H1 (cell line): ENCODE results near the gene ITIH1. TPM values are rescaled to one million over a fixed set of nuclear protein-coding genes. Genes with fewer than 3 reads are reported as not detected.

Experiments used
- CTCF ChIA-PET: fragments of 300-600 bp; sonication (Branson Sonifier 250); formaldehyde crosslinking; loops from one replicate; lab custom pipeline; 2021; ENCODE audit not compliant: partially characterized antibody; lab: Charles Lee
- POLR2A ChIA-PET: fragments of 300-600 bp; sonication (Branson Sonifier 250); formaldehyde crosslinking; loops from one replicate; lab custom pipeline; 2021; ENCODE audit warnings: inconsistent platforms; ENCODE audit not compliant: partially characterized antibody; lab: Charles Lee
- DNase-seq, 2 experiments: peaks; one replicate each; pipeline versions ENCODE4 v3.0.0 to v3.0.0-alpha.2; 2010 to 2022; ENCODE audit warnings: low spot score in 2 of 2, low read depth in 1 of 2, mixed read lengths in 1 of 2
- FAIRE-seq: peaks from 2 replicates; lab custom pipeline; 2011; peaks lifted over from hg19 to GRCh38; lab: Jason Lieb, UNC
- H2AFZ ChIP-seq: 2 replicates; pipeline ENCODE4 v1.8.1; 2012; ENCODE audit warnings: low read length, inconsistent platforms
- H2AK5ac ChIP-seq: 2 replicates; pipeline ENCODE4 v1.6.1; 2013; ENCODE audit warnings: low read depth, low read length
- H2BK120ac ChIP-seq: replicated peaks from 2 replicates; pipeline ENCODE3; 2013; ENCODE audit warnings: low read depth, low read length, inconsistent platforms
- H2BK12ac ChIP-seq: 2 replicates; pipeline ENCODE4 v1.6.1; 2013; ENCODE audit warnings: low read depth, low read length
- H2BK15ac ChIP-seq: 2 replicates; pipeline ENCODE4 v1.6.1; 2013; ENCODE audit warnings: low read length
- H2BK20ac ChIP-seq: 2 replicates; pipeline ENCODE4 v1.6.1; 2013; ENCODE audit warnings: low read length
- H2BK5ac ChIP-seq: 2 replicates; pipeline ENCODE4 v1.6.1; 2013; ENCODE audit warnings: low read depth, low read length
- H3K14ac ChIP-seq: 2 replicates; pipeline ENCODE4 v1.6.1; 2013; ENCODE audit warnings: inconsistent platforms; ENCODE audit not compliant: insufficient read length
- H3K18ac ChIP-seq: 2 replicates; pipeline ENCODE4 v1.6.1; 2013; ENCODE audit warnings: low read length; ENCODE audit errors: extremely low read depth
- H3K23ac ChIP-seq: 2 replicates; pipeline ENCODE4 v1.6.1; 2013; ENCODE audit warnings: inconsistent platforms; ENCODE audit not compliant: insufficient read length
- H3K23me2 ChIP-seq: 2 replicates; pipeline ENCODE4 v1.6.1; 2013; ENCODE audit warnings: low read depth, low read length
- H3K27ac ChIP-seq: 2 replicates; pipeline ENCODE4 v1.6.1; 2011; ENCODE audit warnings: low read depth, low read length, inconsistent platforms
- H3K27me3 ChIP-seq, 4 experiments: replicated peaks in 1 of 4; 1 replicate in 1 of 4; 2 replicates in 3 of 4; pipeline versions ENCODE4 v1.6.1 to v1.8.1; 2011 to 2013; ENCODE audit warnings: low read length in 3 of 4, mild to moderate bottlenecking in 3 of 4, inconsistent platforms in 2 of 4, mixed read lengths in 2 of 4, moderate library complexity in 1 of 4; ENCODE audit not compliant: control insufficient read depth in 3 of 4, insufficient read depth in 3 of 4; ENCODE audit errors: extremely low read depth in 1 of 4
- H3K36me3 ChIP-seq, 4 experiments: 2 replicates each; pipeline versions ENCODE4 v1.6.1 to v1.8.1; 2011 to 2013; ENCODE audit warnings: mild to moderate bottlenecking in 4 of 4, low read length in 3 of 4, moderate library complexity in 2 of 4, control low read depth in 1 of 4, inconsistent platforms in 1 of 4; ENCODE audit not compliant: insufficient read depth in 4 of 4, control insufficient read depth in 2 of 4
- H3K4ac ChIP-seq: replicated peaks from 2 replicates; pipeline ENCODE3; 2013; ENCODE audit warnings: low read length, low read depth, mixed read lengths, inconsistent platforms; ENCODE audit not compliant: insufficient read length
- H3K4me1 ChIP-seq, 4 experiments: replicated peaks in 1 of 4; 1 replicate in 1 of 4; 2 replicates in 3 of 4; pipeline versions ENCODE4 v1.6.1 to v1.8.1; 2011 to 2013; ENCODE audit warnings: low read length in 3 of 4, inconsistent platforms in 2 of 4, mixed read lengths in 1 of 4; ENCODE audit not compliant: insufficient read depth in 4 of 4, control insufficient read depth in 3 of 4
- H3K4me2 ChIP-seq, 2 experiments: 2 replicates each; pipeline versions ENCODE4 v1.6.1 to v1.8.1; 2011 to 2013; ENCODE audit warnings: low read depth in 2 of 2, low read length in 2 of 2, control low read depth in 1 of 2, inconsistent platforms in 1 of 2, mild to moderate bottlenecking in 1 of 2; ENCODE audit not compliant: insufficient read depth in 1 of 2
- H3K4me3 ChIP-seq, 4 experiments: fragments of 200-600, 300-600 bp in 1 of 4; sonication (generic), shearing (Covaris generic), sonication (Bioruptor Twin) in 1 of 4; 2 replicates each; pipeline versions ENCODE4 v1.5.1 to v1.8.1; 2011 to 2016; ENCODE audit warnings: low read length in 4 of 4, low read depth in 3 of 4, control low read depth in 2 of 4, inconsistent platforms in 2 of 4, mild to moderate bottlenecking in 2 of 4, mixed read lengths in 1 of 4, moderate library complexity in 1 of 4; ENCODE audit not compliant: insufficient read depth in 2 of 4; ENCODE audit errors: extremely low read depth in 1 of 4
- H3K56ac ChIP-seq: replicated peaks from 2 replicates; pipeline ENCODE3; 2013; ENCODE audit warnings: low read depth, mild to moderate bottlenecking, mixed read lengths, low read length, inconsistent platforms; ENCODE audit not compliant: insufficient read length
- H3K79me1 ChIP-seq: 2 replicates; pipeline ENCODE4 v1.6.1; 2013; ENCODE audit warnings: low read depth, low read length, control low read depth
- H3K79me2 ChIP-seq, 2 experiments: 2 replicates each; pipeline versions ENCODE4 v1.6.1 to v1.8.1; 2012 to 2013; ENCODE audit warnings: low read length in 2 of 2, mild to moderate bottlenecking in 2 of 2, inconsistent platforms in 1 of 2; ENCODE audit not compliant: insufficient read depth in 2 of 2, control insufficient read depth in 1 of 2
- H3K9ac ChIP-seq, 4 experiments: replicated peaks in 1 of 4; 1 replicate in 1 of 4; 2 replicates in 3 of 4; pipeline versions ENCODE4 v1.6.1 to v1.8.1; 2011 to 2013; ENCODE audit warnings: low read depth in 3 of 4, low read length in 3 of 4, control low read depth in 2 of 4, mild to moderate bottlenecking in 2 of 4, moderate library complexity in 2 of 4, inconsistent platforms in 1 of 4; ENCODE audit errors: extremely low read depth in 1 of 4
- H3K9me3 ChIP-seq, 2 experiments: 2 replicates each; pipeline versions ENCODE4 v1.6.1 to v1.8.1; 2012 to 2013; ENCODE audit warnings: mild to moderate bottlenecking in 2 of 2, moderate library complexity in 2 of 2, control low read depth in 1 of 2, inconsistent platforms in 1 of 2, low read depth in 1 of 2, low read length in 1 of 2, mixed read lengths in 1 of 2; ENCODE audit not compliant: insufficient read depth in 2 of 2
- H4K20me1 ChIP-seq, 2 experiments: replicated peaks in 1 of 2; 2 replicates each; pipeline versions ENCODE3 to v1.8.1; 2011 to 2013; ENCODE audit warnings: inconsistent platforms in 2 of 2, low read length in 2 of 2, mild to moderate bottlenecking in 1 of 2; ENCODE audit not compliant: insufficient read depth in 2 of 2, control insufficient read depth in 1 of 2
- H4K5ac ChIP-seq: 2 replicates; pipeline ENCODE4 v1.6.1; 2013; ENCODE audit warnings: low read length, low read depth, mixed read lengths, inconsistent platforms; ENCODE audit not compliant: insufficient read length
- H4K8ac ChIP-seq: 2 replicates; pipeline ENCODE4 v1.8.0; 2013; ENCODE audit warnings: mild to moderate bottlenecking, moderate library complexity, low read length, inconsistent platforms; ENCODE audit not compliant: insufficient read depth; ENCODE audit errors: extremely low read depth
- H4K91ac ChIP-seq: replicated peaks from 2 replicates; pipeline ENCODE3; 2013; ENCODE audit warnings: low read length, mixed read lengths, inconsistent platforms; ENCODE audit not compliant: insufficient read length
- CREB1 ChIP-seq: IDR thresholded peaks from 2 replicates; pipeline ENCODE4 v1.6.1; 2012; ENCODE audit warnings: inconsistent platforms
- GABPA ChIP-seq: IDR thresholded peaks from 2 replicates; pipeline ENCODE4 v1.6.1; 2011; ENCODE audit warnings: mild to moderate bottlenecking, low read length, moderate library complexity, borderline replicate concordance; ENCODE audit not compliant: insufficient read depth
- GTF2F1 ChIP-seq: IDR thresholded peaks from 2 replicates; pipeline ENCODE4 v1.6.1; 2012; ENCODE audit warnings: low read depth, low read length, improper control_type of control experiment, borderline replicate concordance
- MAFK ChIP-seq: IDR thresholded peaks from 2 replicates; pipeline ENCODE4 v1.6.1; 2012; ENCODE audit warnings: low read depth, mild to moderate bottlenecking, improper control_type of control experiment, low read length
- NANOG ChIP-seq: IDR thresholded peaks from 2 replicates; pipeline ENCODE4 v1.6.1; 2011; ENCODE audit warnings: low read length, low read depth, mild to moderate bottlenecking, inconsistent platforms; ENCODE audit not compliant: insufficient read depth, poor library complexity, severe bottlenecking
- POLR2A ChIP-seq, 2 experiments: IDR thresholded peaks; 1 replicate in 1 of 2; 2 replicates in 1 of 2; pipeline ENCODE4 v1.6.1; 2011; ENCODE audit warnings: low read depth in 2 of 2, low read length in 2 of 2, mild to moderate bottlenecking in 2 of 2; ENCODE audit errors: control extremely low read depth in 1 of 2
- POU5F1 ChIP-seq: IDR thresholded peaks from 2 replicates; pipeline ENCODE4 v1.6.1; 2011; ENCODE audit warnings: low read depth, mild to moderate bottlenecking, low read length, moderate library complexity
- RAD21 ChIP-seq, 2 experiments: IDR thresholded peaks in 1 of 2; conservative IDR thresholded peaks in 1 of 2; 2 replicates each; pipeline ENCODE4 v1.6.1; 2011; ENCODE audit warnings: low read depth in 2 of 2, low read length in 2 of 2, improper control_type of control experiment in 1 of 2, inconsistent platforms in 1 of 2, mild to moderate bottlenecking in 1 of 2, moderate library complexity in 1 of 2
- SIN3A ChIP-seq, 2 experiments: IDR thresholded peaks in 1 of 2; conservative IDR thresholded peaks in 1 of 2; 2 replicates each; pipeline ENCODE4 v1.6.1; 2011 to 2012; ENCODE audit warnings: low read length in 2 of 2, improper control_type of control experiment in 1 of 2, low read depth in 1 of 2, mild to moderate bottlenecking in 1 of 2
- WGBS, 2 experiments: shearing (Covaris generic) in 1 of 2; methylation state at CpG; one replicate each; pipeline versions ENCODE4 v1.1.6 to v1.1.7; 2013 to 2015; ENCODE audit warnings: low lambda C conversion rate in 2 of 2, mixed read lengths in 2 of 2, inconsistent platforms in 1 of 2, low coverage in 1 of 2, missing lambda C conversion rate in 1 of 2; ENCODE audit not compliant: insufficient replicate concordance in 2 of 2, insufficient coverage in 1 of 2, insufficient read length in 1 of 2; ENCODE audit errors: extremely low coverage in 1 of 2, missing lambda C conversion rate in 1 of 2; 5-methylcytosine and 5-hydroxymethylcytosine counted together
- polyA plus RNA-seq, 7 experiments: library from polyadenylated mRNA; depleted of rRNA in 3 of 7; stranded (reverse) in 5 of 7; unstranded in 2 of 7; fragments of >200 nt in 5 of 7; fragments of 200-250 nt in 2 of 7; gene quantifications; 1 replicate in 5 of 7; 2 replicates in 1 of 7; 4 replicates in 1 of 7; pipeline versions ENCODE4 v1.2.1 to v1.2.3, GENCODE V29; 2011 to 2013; ENCODE audit warnings: missing spikeins in 2 of 7, mixed read lengths in 2 of 7
- total RNA-seq: library from RNA; stranded (reverse); fragmentation: NEBNext Ultra II Directional; extraction: Animal tissue kit (Norgen Biotek cat#: 25700); gene quantifications from 2 replicates; pipeline ENCODE4 v1.2.1, GENCODE V29; 2021
- TF ChIP-seq, protein P1 (sequence below), 3 experiments: IDR thresholded peaks; 1 replicate in 2 of 3; 2 replicates in 1 of 3; pipeline versions ENCODE4 v1.5.1 to v1.6.1; 2011; ENCODE audit warnings: low read length in 3 of 3, mild to moderate bottlenecking in 3 of 3, inconsistent platforms in 2 of 3, low read depth in 1 of 3, moderate library complexity in 1 of 3; ENCODE audit not compliant: insufficient read depth in 1 of 3; ENCODE audit errors: control extremely low read depth in 1 of 3

Gene ITIH1
- total and polyA plus RNA-seq, 2 of the 8 experiments (the other 6 are each of a cell fraction or from before 2014, with no cell fraction given): not detected

GRCh38 chr3:52820736-52821135 is 43.3 kb downstream of the ITIH1 start:
- H2BK12ac ChIP-seq: no peak overlapping the region
- 51% methylated on average over 11 of the region's 11 CpGs; no CpG with 5 or more reads in 1 of the 2 experiments for WGBS, 2 experiments
- CTCF ChIA-PET: interaction anchor here (0.5 to 7.5 kb wide), 51 partner anchors 9 to 1980 kb away, joined by 3 to 73 read pairs (median 5); partner anchors contain the start of genes ITIH3, ITIH4, MUSTN1 and NEK4
- H3K14ac ChIP-seq: no peak overlapping the region
- no peaks in the 10 kb centered on the region for H3K23me2 ChIP-seq
- H3K36me3 ChIP-seq: no peaks in the 10 kb centered on the region
- no peaks in the 10 kb centered on the region for H3K9me3 ChIP-seq
- H2AFZ ChIP-seq: no peak overlapping the region
- DNase-seq: peak; percentile 41 to 84
- H3K4me2 ChIP-seq: no peak overlapping the region
- H3K56ac ChIP-seq: no peak overlapping the region
- no peak overlapping the region for H3K9ac ChIP-seq
- H3K79me1 ChIP-seq: no peaks in the 10 kb centered on the region
- POLR2A ChIA-PET: interaction anchor here (0.9 to 1.6 kb wide), 3 partner anchors 9 to 19 kb away, joined by 4 to 8 read pairs (median 5); no protein-coding TSS in a partner anchor
- no peak overlapping the region for H2BK5ac ChIP-seq
- H3K4me3 ChIP-seq: no peak overlapping the region
- no peak overlapping the region for H2BK15ac ChIP-seq
- no peaks in the 10 kb centered on the region for H4K20me1 ChIP-seq
- no peak overlapping the region for H3K23ac ChIP-seq
- H3K27me3 ChIP-seq: no peaks in the 10 kb centered on the region
- H3K4me1 ChIP-seq: peaks cover 0 to 6% (median 3%) of the 10 kb centered on the region in 4 experiments; a peak in 2 of 7 replicates
- no peak overlapping the region for H4K91ac ChIP-seq
- no peak overlapping the region for H2AK5ac ChIP-seq
- H2BK20ac ChIP-seq: no peak overlapping the region
- FAIRE-seq: no peak
- no peak overlapping the region for H3K27ac ChIP-seq
- no peak overlapping the region for H2BK120ac ChIP-seq
- no peaks in the 10 kb centered on the region for H3K79me2 ChIP-seq
- H4K8ac ChIP-seq: peak overlapping the region; percentile 65
- no peak overlapping the region for H3K18ac ChIP-seq
- no peak overlapping the region for H3K4ac ChIP-seq
- no peak overlapping the region for H4K5ac ChIP-seq
- peak; percentile 67 to 76 for TF ChIP-seq RAD21 (IDR thresholded peaks at IDR 0.05 in 1 of 2, conservative IDR thresholded peaks at IDR 0.05 in 1 of 2; ENCODE audit: low read depth in 2 of 2, low read length in 2 of 2)
- no peak for TF ChIP-seq GTF2F1
- TF ChIP-seq NANOG: no peak
- TF ChIP-seq, protein P1, sequence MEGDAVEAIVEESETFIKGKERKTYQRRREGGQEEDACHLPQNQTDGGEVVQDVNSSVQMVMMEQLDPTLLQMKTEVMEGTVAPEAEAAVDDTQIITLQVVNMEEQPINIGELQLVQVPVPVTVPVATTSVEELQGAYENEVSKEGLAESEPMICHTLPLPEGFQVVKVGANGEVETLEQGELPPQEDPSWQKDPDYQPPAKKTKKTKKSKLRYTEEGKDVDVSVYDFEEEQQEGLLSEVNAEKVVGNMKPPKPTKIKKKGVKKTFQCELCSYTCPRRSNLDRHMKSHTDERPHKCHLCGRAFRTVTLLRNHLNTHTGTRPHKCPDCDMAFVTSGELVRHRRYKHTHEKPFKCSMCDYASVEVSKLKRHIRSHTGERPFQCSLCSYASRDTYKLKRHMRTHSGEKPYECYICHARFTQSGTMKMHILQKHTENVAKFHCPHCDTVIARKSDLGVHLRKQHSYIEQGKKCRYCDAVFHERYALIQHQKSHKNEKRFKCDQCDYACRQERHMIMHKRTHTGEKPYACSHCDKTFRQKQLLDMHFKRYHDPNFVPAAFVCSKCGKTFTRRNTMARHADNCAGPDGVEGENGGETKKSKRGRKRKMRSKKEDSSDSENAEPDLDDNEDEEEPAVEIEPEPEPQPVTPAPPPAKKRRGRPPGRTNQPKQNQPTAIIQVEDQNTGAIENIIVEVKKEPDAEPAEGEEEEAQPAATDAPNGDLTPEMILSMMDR (IDR thresholded peaks at IDR 0.05; ENCODE audit: control extremely low read depth in 1 of 3, insufficient read depth in 1 of 3, low read depth in 1 of 3, low read length in 3 of 3): peak in 2 of 3 experiments; percentile 90 to 98; a peak in 3 of 4 replicates
- TF ChIP-seq SIN3A (conservative IDR thresholded peaks at IDR 0.05 in 1 of 2, IDR thresholded peaks at IDR 0.05 in 1 of 2; ENCODE audit: low read depth in 1 of 2, low read length in 2 of 2): 0 out of 4 replicates have a peak, but pooled peaks of 1 of the 2 experiments have one; percentile 29
- no peak for TF ChIP-seq POLR2A (IDR thresholded peaks at IDR 0.05; ENCODE audit: control extremely low read depth in 1 of 2, low read depth in 2 of 2, low read length in 2 of 2)
- no peak for TF ChIP-seq POU5F1
- TF ChIP-seq MAFK: no peak
- TF ChIP-seq GABPA: peak; percentile 44; the same call in 1 of the 2 replicates
- TF ChIP-seq CREB1: peak; percentile 54
